DMS 273 (cell line): ENCODE results near the gene KIF1B.

Source experiments
- DNase-seq: peaks from one replicate; lab custom pipeline; 2025; ENCODE audit not compliant: unreplicated experiment; lab: John Stamatoyannopoulos, UW

The KIF1B gene

GRCh38 chr1:10328180-10328963, 118.0 kb downstream of the KIF1B start:
- no peak for DNase-seq

DNA sequence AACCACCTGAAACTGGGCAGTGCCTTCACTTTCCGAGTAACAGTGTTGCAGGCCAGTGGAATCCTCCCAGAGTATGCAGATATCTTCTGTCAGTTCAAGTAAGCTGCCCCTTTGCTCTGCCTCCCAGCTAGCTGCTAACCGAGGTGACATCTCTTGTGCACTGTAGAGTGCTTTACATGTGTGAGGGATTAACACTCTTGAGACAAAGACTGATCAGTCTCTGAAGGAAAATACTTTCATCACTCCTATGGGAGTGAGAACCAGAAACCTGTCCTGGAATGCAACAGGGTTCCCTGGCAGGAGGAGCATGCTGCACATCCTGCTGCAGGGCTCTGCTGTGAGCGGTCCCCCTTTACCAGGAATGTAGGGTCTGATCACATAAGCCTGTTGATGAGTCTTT, 127.1 kb downstream of the KIF1B start:
- no peak for DNase-seq

GRCh38 chr1:10338047-10338446, 127.7 kb downstream of the KIF1B start:
- peak; percentile 64 for DNase-seq

- no peak for DNase-seq
These were observed 128.2 kb downstream of the KIF1B start for GRCh38 chr1:10338611-10339010.

- DNase-seq, result no peak
These were observed 128.7 kb downstream of the KIF1B start for GRCh38 chr1:10339036-10339567.

DNA sequence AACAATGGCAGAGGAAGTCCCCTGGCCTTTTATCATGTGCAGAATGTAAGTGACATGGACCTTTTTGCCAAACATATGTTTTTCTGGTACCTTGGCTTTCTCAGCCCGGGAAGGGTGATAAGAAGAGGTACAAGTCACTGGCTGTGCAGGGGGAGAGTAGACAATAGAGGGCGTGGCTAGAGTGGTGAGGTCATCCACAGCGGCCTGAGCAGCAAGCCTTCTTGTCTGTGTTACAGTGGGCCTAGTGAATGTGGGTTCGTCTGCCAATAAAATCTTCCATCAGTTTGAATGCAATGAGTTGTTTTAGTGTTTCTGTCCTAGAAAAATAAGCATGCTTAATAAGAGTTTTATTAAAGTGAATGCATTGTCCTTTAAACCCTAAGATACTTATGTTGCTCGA, 129.4 kb downstream of the KIF1B start:
- DNase-seq, result no peak

- DNase-seq, result no peak
These were observed 130.7 kb downstream of the KIF1B start for GRCh38 chr1:10340930-10341590.

DNA sequence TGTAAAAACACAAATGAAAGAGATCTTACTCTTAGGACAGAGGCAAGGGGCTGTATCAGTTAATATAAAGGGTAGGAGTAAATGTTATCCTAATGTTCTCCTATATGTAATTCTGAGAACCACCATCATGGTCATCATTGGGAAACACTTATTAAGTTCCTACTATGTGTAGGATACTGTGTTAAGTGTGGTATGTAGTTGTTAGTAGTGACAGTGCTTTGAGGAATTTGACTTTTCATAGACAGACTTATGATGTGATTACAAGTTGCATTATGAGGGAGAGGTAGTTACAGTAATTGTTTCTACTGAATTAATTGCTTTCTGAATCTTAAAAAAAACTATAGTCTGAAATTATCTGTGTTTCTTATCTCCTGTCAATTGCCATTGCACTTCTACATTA, 136.7 kb downstream of the KIF1B start:
- no peak for DNase-seq

- DNase-seq, result no peak
These were observed 142.9 kb downstream of the KIF1B start for GRCh38 chr1:10353282-10353681.

- DNase-seq, result no peak
These were observed 143.3 kb downstream of the KIF1B start for GRCh38 chr1:10353693-10354092.

GRCh38 chr1:10360045-10360444, 149.7 kb downstream of the KIF1B start:
- DNase-seq, result no peak

DNA sequence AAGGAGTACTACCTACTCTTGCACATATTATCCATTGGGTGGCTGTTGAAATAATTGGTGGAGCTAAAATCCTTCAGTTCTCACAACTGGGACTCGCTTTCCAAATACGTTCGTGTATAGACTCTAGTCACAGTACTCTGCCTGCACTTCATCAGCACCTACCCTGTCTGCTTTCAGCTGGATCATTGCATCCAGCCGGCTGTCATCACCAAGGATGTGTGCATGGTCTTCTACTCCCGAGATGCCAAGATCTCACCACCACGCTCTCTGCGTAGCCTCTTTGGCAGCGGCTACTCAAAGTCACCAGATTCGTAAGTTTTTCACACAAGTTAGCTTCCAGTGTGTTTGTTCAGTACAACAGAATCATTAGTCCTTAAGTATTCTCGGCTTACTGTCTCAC, 151.1 kb downstream of the KIF1B start:
- no peak for DNase-seq

DNA sequence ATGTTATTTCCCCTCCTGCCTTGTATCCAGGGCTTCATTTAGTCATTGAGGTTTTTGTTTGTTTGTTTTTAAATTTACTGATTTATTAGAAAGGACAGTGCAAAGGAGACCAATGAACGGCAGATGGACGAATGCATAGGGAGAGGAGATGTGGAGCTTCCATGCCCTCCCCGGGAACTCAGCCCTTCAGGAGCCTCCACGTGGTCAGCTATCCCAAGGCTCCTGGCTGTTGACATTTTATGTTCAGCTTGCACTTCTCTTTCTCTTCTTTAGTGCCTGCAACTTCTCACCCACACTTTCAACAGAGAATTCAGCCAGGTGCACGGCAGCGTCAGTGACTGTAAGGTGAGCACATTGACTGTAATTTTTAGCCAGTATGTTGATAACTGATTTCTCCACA, 157.8 kb downstream of the KIF1B start:
- DNase-seq, result no peak

- DNase-seq, result no peak
These were observed 164.1 kb downstream of the KIF1B start for GRCh38 chr1:10374442-10374860.

DNA sequence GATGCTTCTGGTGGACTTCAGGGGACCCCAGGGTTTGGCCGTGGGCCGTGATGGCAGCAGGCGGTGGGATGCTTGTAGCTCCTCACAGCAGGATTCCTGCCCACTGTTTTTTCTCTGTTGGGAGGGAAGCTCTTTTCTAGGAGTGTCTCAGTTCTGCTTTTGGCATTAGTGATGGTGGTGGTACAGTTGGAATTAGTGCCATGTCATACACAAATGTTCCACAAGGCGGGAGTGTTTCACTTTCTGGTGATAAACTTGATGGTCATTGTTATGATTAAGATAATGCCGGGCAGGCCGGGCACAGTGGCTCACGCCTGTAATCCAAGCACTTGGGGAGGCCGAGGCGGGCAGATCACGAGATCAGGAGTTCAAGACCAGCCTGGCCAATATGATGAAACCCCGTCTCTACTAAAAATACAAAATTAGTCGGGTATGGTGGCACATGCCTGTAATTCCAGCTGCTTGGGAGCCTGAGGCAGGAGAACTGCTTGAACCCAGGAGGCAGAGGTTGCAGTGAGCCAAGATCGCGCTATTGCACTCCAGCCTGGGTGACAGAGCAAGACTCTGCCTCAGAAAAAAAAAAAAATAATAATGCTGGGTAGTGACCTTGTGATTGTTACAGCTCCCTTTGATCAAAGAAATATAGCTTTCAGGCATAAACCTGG, 167.1 kb downstream of the KIF1B start:
- DNase-seq, result peak; percentile 76

DNA sequence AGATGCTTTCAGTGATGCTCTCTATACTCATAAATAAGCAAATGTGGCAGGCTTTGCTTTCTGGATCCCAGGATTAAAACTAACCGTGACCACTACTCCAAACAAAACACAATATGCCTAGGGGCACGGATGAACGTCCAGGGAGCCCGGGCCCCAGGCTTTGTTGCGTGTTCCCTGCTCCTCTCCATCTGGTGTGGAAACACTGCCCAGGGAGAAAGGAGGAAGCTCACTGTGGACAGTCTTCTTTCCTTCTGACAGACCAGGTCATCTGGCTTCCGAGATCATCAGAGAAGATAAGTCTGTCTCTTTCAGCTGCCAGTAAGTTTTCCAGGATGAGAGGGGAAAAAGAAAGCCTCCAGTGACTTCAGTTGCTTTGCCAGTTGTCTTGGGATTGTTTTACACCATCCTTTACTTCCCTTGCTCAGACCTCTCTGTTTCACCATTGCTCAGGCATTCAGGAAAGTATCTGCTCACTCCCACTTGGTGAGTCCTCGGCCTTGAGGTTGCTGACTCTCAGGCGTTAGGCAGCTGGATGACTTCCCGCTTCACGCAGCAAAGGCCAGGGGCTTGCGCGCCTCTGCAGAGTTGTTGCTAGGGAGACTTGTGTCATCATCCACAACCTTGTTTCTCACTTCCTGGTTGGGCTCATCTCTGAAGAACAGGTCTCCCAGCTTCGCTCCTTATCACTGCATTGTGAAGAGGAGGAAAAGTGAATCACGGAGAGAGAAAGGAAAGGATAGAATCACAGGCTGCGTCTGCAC, 167.9 kb downstream of the KIF1B start:
- DNase-seq, result no peak

- DNase-seq, result no peak
These were observed 168.8 kb downstream of the KIF1B start for GRCh38 chr1:10379101-10379620.

DNA sequence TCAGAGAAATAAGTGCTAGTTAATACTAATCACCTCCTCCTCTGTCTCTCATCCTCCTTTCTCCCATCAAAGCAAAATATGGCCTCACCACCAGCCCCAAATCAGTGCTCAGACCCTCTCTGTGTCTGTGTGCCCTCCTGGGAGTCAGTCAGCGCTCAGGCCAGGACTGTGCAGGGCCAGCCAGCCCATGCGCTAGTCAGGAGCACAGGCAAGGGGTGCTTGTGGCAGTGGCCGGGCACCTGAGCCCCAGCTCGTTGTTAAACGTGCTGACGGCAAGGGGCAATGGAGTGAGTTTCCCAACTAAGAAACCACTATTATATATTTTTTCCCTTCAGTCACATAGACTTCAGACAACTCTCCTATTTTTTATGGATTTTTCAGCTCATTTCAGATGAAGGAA, 169.3 kb downstream of the KIF1B start:
- no peak for DNase-seq

DNA sequence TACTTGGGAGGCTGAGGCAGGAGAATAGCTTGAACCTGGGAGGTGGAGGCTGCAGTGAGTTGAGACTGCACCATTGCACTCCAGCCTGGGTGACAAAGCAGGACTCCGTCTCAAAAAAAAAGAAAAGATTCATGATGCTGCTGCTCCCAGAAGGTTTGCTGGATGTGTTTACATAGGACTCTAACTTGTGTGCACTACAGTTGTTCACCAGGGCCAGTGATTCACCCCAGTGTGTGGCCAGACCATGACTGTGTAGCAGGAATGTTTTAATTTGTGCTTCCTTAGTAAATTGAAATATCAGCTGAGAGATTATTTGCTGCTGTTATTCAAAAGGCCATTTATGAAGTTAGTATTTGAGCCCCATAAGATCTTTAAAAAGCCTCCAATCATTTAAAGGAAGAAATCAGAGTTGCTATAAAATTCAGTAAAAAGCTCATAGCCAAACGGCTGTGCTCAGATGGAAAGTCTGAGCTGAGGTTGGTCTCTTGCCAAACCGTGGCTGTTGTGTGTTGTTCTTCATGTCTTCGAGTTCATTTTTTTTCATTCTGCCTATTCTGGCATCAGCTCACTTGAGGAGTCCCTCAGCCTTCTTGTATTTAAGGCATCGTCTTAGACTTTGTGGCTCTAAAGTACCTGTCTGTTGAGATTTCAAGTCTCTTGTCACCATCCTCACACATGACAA, 170.4 kb downstream of the KIF1B start:
- DNase-seq, result no peak

DNA sequence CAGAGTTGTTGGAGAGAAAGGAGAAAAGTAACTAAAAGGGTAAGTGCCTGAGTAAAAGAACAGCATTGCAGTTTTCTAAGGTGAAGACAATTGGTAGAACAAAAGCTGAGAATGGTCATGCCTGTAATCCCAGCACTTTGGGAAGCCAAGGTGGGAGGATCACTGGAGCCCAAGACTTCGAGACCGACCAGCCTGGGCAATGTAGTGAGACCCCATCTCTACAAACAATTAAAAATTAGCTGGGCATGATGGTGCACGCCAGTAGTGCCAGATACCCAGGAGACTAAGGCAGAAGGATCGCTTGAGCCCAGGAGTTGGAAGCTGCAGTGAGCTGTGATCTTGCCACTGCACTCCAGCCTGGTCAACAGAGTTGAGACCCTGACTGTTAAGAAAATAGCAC, 173.3 kb downstream of the KIF1B start:
- DNase-seq, result no peak
